Embryonic facial prominence (tissue), 1 donor: Measurements from ENCODE around the gene SORCS2.

Source experiments
- DNase-seq: peaks from one replicate; pipeline ENCODE4 v3.0.0-alpha.2; 2016; ENCODE audit errors: extremely low spot score

SORCS2 gene

GRCh38 chr4:7353846-7354610 lies 161.7 kb downstream of the SORCS2 start:
- no peak for DNase-seq

DNA sequence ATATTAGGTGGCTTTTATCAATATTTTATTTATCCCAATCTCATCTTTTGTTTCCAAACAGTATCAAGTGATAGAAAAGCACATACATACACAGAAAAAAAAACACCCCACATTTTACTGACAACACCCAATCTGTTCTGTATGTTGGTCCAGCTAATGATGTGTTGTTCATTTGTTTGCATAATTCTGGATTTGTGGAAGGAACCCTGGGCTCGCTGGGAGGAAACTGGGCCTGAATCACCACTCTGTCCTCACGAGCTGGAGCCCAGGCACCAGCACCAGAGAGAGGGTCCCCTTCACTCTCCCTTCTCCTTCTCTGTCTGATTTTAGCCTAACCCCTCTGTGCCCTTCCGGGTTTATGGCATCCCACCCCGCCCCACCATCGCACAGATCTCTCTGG lies 162.6 kb downstream of the SORCS2 start:
- DNase-seq = no peak

- no peak for DNase-seq
These were observed 163.5 kb downstream of the SORCS2 start for GRCh38 chr4:7355795-7356194.

DNA sequence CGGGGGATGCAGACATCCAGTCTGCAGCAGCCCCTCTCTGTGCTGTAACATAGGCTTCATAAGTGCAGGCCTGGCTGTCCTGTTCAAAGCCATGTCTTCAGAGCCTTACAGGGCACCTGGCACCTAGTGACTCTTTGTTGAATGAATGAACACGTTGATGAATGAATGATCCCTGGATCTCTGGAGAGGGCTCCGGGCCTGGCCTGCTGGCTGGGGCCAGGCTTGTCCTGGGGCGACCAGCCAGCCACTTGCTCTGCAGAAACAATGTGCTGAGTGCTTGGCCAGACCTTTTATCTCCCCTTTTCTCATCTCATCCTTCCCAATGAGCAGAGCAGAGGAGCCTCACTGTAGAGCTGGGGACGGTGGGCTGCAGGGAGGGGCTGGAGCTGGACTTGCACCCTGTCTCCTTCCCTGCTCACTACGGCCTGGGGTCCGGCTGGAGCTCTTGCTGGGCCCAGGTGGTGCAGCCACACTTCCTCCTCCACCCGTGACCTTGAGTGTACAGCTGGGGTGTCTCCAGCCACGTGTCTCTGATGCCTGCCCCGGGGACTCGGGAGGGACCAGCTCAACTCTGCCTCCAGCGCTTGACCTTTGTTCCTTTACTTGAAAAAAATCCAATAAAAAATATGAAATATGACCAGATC lies 164.5 kb downstream of the SORCS2 start:
- no peak for DNase-seq

GRCh38 chr4:7357323-7357722 lies 165.0 kb downstream of the SORCS2 start:
- no peak for DNase-seq

- no peak for DNase-seq
These were observed 165.9 kb downstream of the SORCS2 start for GRCh38 chr4:7358100-7358735.

DNA sequence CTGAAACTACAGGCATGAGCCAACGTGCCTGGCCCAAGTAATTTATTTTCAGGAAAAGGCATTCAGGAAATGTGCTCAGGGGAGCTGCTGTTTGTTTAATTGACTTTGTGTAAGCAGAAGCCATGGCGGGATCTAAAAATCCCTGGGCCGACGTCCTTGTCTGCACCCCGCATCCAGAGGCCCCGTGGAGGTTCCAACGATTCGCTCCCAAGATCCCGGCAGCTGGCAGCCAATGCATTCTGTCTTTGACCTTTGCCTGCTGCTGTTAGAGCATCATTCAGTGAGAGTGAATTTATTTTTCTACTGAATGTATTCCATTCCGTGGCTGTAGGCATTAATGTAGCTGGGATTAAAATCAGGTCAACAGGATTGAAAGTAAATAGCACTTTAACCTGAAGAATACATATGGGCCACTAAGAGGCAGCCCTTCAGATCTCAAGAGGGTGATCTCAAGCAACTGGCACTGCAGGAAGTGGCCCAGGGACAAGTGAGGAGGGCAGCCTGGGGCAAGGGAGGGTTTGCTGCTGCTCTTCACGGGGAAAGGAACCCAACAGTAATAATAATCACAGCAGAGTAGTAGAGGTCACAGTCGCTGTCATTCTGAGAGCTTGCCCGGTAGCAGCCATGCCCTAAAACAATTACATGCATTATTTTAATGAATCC lies 167.2 kb downstream of the SORCS2 start:
- no peak for DNase-seq

- no peak for DNase-seq
These were observed 168.5 kb downstream of the SORCS2 start for GRCh38 chr4:7360806-7361205.

- no peak for DNase-seq
These were observed 169.1 kb downstream of the SORCS2 start for GRCh38 chr4:7361280-7361895.

DNA sequence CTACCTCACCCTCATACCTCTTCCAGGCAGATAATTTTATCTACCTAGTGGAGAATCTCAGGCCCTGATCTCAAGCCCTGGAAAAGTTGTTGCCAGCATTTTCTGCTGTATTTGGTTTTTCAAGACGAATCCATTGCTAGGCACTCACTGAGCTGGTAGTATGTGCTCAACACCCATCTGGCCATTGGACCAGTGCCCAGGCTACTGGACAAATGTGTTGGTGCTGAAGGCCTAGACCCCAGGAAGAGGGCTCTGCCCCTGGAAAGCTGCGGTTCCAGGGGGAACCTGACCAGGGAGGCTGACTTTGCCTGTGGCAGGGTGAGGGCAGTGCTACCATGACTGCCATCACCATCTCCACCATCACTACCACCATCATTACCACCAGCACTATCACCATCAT lies 170.0 kb downstream of the SORCS2 start:
- no peak for DNase-seq

- DNase-seq = no peak
These were observed 170.6 kb downstream of the SORCS2 start for GRCh38 chr4:7362862-7363430.

GRCh38 chr4:7364979-7365378 lies 172.6 kb downstream of the SORCS2 start:
- DNase-seq = no peak

GRCh38 chr4:7365462-7366179 lies 173.3 kb downstream of the SORCS2 start:
- no peak for DNase-seq

- DNase-seq = no peak
These were observed 174.0 kb downstream of the SORCS2 start for GRCh38 chr4:7366180-7366945.

DNA sequence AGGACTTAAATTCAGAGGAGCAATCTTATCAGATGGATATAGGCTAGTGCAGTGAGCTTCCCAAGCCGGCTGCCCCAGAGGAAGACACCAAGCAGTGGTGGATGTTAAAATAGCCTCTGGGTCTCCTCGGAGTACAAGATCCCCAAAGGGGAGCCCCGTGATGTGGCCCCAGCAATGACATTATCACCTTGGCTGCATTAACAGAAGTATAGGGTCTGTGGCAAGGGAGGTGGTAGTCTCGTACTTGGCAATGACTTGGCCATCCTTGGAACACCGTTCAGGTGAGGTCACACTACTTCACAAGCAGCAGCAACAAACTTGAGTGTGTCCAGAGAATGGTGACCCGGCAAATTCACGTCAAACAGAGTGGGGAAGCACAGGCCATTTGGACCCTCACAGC lies 174.6 kb downstream of the SORCS2 start:
- no peak for DNase-seq

GRCh38 chr4:7367406-7367805 lies 175.1 kb downstream of the SORCS2 start:
- DNase-seq = no peak

- no peak for DNase-seq
These were observed 175.5 kb downstream of the SORCS2 start for GRCh38 chr4:7367864-7368277.

GRCh38 chr4:7368296-7368695 lies 176.0 kb downstream of the SORCS2 start:
- no peak for DNase-seq

DNA sequence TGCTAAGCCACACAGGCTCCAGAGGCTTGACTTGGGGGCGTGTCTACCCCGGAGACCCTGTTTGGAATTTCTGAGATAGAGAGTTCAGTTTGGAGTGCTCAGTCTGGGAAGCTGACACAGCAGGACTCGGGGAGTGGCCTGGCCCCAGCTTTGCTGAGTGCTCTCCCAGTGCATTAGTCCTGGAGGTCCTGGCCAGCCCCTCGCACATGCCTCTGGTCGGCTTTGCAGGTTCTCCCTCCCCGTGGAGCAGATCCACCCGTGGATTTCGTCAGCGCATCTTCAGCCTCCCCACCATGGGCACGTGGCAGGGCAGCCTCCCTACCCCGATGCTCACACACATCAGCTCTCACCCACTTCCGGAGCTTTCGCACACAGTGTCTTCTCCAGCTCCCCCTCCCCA lies 177.2 kb downstream of the SORCS2 start:
- DNase-seq = no peak

- DNase-seq = no peak
These were observed 177.7 kb downstream of the SORCS2 start for GRCh38 chr4:7370038-7370437.
